Left lobe of liver (tissue), 2 donors: Measurements from ENCODE around the gene MAST4. TPM values are rescaled to one million over a fixed set of nuclear protein-coding genes. Genes with fewer than 3 reads are reported as not detected.
A peak's percentile ranks its signal among the peaks of the same experiment; 100 is the strongest.

Experiments
- ATAC-seq: fragments of 200-7000 bp; cut with Tn5 transposase; one replicate; pipeline ENCODE4 v1.9.1; 2020; ENCODE audit warnings: mild to moderate bottlenecking, moderate library complexity
- DNase-seq: peaks from one replicate; pipeline ENCODE4 v3.0.0-alpha.2; 2020; ENCODE audit warnings: low spot score
- total RNA-seq: library from RNA; stranded (reverse); gene quantifications from one replicate; pipeline ENCODE4 v1.2.1, GENCODE V29; 2021
- donor health status: DM: no; HTN: no; CAD: no; lungs with moderate emphysema.
- donor health status: DM: no; HTN: yes; CAD: no.

The MAST4 gene
- total RNA-seq, 1 donor from 2014 or later = 21.5 TPM

DNA sequence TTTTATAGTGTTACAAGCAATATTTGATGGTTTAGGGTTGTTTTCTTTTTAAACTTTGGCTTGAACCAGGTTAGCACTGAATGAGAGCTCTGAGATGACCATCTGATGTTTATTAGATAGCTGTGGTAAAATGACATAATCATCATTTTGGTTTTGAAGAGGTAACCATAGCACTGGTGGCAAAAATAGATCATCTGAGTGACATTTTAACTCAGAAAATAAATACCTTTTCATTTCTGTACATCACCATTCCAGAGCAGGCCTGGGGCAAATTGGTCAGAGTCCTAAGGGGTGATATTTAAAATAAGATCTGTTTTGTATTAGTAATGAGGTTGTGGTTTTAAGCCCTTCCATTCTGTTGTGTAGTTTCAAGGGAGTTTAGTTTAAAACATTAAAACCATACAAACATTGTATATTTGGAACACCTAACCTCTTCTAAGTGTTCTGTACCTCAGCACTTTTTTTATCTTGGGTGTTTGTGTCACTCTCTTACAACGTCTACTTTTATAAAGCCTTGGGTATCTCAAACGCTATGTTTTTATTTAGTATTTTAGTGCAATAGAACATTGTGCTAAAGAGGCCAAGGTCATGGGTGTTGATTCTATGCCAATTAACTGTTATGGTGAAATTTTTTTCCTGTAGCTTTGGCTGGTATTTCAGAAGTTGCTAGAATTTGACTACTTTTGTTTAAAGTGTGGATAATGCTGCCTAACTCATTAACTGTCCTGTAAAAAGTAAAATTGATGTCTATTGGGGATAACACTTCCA, 434.3 kb downstream of the MAST4 start:
- peak; percentile 21 for ATAC-seq
- DNase-seq = no peak

DNA sequence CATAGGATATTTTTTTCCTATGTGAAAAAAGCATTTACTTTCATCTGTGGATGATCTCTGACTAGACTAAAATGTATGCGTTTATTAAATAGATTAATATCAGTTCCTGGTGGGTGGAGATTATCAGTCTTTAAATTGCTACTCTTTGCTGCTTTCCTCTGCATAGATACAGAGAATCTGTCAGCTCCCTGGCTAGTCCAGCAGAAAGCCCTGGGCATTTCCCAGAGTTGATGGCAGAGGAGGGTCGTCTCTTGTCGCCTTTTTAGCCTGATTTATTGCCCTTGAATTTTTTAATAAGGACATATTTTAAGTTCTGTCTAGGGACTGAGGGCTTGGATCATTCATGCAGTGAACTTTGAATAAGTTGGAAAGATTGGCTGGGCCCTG, 434.9 kb downstream of the MAST4 start:
- no peak for ATAC-seq
- no peak for DNase-seq

DNA sequence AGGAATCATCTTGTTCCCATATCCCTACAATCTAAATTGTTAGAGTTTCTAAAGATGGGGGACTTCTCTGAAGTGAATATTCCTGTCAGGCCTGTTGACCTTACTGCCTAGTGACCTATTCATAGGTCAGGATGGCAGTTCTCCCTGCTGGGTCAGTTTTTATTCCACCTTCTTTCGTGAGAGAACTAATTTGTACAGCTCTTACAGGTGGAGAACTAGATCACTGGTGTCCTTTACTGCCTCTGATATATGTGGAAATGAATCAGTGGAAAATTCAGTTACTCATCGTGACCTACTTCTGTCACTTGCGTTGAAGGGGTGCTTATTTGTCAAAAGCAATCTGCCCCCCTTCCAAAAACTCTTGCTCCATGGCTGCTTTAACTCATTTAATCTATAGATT, 435.5 kb downstream of the MAST4 start:
- DNase-seq (no peak), ATAC-seq (peak; percentile 61)

DNA sequence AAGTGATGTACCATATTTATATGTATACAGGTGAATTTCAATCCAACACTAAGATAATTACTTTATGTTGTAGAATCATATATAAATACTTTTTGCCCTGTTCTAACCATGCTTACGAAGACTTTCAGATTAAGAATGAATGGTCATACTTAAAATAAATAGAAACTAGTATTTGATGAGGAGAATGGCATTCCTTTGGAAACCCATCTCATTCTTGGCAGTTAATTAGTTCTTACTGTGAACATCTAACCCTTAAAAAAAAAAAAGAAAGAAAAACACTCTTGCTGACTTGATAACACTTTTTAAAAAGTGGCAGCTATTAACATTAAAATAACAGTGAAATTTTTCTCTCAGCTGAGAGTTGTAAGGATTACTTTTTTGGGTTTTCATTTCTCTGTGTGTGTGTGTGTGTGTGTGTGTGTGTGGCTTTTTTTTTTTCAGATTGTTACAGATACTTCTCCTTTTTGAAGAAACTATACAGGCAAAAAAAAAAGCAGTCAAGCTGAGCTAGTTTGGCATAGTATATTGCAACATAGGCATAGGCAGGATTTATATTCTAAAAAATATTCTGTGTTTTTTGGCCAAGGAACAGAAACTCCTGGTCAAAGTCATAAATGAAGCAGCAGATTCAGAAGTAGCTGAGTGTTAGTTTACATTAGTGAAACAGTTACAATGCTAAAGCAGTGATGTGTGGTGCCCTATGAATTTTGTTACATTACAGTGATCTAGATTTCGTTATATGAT, 436.9 kb downstream of the MAST4 start:
- peak; percentile 34 for ATAC-seq
- DNase-seq = no peak

DNA sequence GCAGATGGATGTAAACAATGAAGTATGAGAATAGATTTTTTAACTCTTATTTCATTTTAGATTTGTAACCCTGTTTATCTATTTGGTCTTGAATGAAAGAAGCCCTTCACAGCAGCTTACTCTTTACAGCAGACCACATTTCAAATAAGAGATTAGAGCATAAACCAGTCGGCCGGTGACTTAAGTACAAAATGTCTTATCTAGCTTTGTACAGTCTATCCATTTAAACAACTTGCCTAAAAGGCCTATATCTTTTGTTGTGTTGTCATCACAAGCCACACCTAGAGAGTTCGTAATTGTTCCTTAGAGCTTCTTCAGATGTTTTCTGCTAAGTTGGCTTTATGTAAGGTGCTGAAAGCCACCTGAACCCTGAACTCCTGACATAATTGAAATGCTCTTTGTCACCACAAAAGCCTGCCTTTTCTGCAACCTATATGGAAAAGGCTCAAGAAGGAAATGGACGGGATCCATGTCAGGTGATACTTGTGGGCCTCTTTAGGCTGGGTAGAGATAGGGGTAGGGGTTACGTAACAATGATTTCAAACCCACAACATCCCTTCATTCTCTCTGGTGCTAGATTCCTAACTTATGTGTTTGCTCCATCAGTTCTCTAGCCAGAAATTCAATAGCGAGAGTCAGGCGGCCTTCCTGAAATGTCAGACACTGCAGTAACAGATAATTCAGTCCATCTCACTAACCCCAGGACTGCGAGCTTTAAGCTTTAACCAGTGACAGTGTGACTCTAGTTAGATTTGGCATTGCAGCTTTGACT, 437.9 kb downstream of the MAST4 start:
- no peak for ATAC-seq
- DNase-seq = no peak

DNA sequence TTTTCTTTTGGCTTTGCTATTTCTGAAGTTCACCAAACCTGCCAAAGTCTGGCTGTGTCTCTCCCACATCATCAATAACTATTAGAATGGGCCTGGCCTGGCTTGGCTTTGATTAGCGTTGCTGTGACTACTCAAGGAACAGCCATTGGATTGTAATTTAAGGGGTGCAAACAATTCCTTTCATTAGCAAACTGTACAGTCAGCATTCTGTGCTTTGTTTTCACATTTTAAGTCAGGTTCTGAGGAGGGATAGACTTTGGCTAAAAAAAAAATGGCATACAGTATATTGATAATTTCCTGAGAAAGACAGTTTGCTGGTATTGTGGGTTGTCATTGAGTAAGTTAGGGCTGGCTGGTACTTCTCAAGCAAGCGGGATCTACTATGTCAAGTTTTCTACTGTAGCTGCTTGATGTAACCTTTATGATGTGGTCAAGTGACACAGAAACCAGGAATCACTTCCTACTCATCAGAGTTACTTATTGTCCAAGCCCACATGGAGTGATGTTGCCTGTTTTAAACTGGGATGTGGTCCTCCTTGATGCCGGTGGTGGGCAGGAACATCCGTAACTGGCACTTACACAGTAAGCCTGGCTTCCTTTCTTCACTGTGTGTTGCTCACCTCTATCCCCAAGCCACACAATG, 439.0 kb downstream of the MAST4 start:
- ATAC-seq (no peak), DNase-seq (no peak)

DNA sequence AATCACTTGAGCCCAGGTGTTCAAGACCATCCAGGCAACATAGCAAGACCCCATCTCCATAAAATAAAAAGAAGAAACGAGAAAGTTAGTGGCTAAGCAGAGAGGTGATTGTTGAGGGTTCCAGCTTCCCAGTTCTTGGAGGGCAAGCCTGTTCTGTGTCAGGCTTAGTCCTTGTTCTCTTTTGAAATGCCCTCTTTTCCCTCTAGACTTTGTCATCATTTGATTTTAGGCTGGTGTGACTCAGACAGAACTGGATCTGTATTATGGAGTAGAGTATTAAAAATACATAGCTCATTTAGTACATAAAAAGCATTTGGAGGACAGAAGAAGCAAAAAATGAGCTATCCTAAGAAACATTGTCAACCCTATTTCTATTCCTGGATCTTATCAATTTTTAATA, 441.0 kb downstream of the MAST4 start:
- peak; percentile 43 for ATAC-seq
- no peak for DNase-seq

DNA sequence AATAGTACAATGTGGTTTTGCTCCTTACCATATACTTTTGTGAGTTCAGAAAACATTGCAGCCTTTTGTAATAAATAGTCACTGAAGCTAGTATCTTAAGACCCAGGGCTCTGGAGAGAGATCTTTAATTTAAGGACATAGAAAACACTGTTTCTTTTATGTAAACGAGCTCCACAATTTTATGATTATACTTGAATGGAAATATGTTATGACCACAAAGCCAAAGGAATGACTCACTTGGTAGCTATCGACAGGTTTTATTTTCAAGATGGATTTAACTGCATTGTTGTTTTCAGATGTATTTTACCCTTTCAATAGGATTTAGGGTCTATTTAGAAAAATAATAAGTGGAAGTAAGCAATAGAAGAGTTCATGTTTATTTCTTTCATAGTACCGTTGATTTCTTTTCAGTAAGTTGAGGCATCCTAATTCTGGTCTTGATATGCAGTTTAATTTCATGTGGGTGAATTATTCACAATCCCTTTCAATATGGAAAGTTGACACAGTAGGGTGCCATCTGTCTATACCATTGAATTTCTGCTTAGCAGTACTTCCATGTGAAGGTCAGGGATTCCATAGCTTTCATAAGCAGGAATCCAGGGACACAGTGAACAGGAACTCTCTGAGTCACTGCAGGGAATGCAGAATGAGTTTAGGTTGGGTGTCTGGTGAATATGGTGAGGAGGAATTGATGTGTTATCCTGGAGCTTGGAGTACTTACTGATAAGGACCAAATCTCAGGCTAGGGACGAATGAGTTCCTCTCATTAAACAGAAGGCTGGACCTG, 442.8 kb downstream of the MAST4 start:
- no peak for ATAC-seq

DNA sequence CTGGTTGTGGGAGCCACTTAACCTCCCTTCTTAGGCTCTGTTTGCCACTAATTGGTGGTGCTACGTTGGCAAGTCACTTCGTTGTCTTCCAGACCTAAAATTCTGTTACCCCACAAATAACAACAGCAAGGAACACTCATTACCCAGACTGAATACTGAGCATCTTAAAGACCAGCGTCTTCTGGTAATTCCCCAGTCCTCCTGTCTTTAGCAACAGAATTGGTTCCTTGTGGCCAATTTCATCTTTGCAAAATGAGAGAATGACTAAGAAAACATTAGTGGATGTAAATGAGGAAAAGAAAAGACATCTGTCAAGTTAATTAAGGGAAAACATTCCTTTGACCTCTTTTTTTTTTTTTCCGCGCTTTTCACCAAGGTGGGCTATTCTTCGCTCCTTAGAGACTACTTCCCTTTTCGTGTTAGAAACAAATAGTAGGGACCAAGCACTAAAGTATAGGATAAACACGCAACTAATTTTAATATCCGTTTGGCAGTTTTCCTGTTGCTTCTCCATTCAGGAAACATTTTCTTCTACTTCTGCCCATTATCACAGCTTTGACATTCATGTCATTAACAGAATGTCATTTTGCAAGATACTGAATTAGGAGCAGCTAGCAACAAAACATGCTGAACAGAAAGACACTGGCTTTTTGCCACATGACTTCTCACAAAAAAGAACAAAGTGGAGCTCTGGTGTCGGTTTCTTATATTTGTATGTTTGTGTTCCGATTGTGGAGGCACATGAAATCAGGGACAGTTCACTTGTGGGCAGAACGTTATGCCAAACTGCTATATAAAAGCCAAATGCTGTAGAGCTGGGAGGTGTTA, 446.2 kb downstream of the MAST4 start:
- ATAC-seq = no peak
- no peak for DNase-seq

More for the DNA sequence above, 442.8 kb downstream of the MAST4 start:
- no peak for DNase-seq

DNA sequence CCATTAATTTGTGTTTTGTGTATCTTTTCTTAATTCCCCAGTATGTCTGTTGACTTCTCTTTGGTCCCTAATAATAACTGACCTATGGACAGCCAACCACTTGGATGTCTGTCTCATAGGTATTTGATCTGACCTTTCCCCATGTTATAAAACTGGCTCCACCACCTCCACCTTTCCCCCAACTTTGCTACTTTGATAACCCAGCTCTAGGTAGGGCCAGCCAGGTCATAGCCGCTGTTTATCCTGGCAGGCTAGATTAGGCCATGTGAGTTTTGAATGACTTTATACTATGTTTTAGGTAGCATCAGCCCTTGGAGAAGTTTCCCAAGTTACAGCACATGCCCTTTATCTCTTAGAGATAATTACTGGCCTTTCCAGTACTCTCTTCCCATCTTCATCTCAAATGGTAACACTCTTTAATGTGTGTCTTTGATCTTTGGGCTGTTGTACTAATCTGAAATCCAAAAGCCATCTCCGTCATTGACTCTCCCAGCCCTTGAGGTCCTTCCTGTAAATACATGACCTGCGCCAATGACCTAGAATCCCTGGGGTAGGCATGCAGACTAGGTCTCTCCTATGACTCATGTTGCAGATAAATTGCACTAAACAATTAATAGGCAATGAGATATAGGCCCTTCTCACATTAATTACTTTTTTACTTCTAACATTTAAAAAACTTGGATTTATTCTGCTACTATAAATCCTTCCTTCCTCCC, 447.8 kb downstream of the MAST4 start:
- ATAC-seq = peak; percentile 86
- peak; percentile 73 for DNase-seq

DNA sequence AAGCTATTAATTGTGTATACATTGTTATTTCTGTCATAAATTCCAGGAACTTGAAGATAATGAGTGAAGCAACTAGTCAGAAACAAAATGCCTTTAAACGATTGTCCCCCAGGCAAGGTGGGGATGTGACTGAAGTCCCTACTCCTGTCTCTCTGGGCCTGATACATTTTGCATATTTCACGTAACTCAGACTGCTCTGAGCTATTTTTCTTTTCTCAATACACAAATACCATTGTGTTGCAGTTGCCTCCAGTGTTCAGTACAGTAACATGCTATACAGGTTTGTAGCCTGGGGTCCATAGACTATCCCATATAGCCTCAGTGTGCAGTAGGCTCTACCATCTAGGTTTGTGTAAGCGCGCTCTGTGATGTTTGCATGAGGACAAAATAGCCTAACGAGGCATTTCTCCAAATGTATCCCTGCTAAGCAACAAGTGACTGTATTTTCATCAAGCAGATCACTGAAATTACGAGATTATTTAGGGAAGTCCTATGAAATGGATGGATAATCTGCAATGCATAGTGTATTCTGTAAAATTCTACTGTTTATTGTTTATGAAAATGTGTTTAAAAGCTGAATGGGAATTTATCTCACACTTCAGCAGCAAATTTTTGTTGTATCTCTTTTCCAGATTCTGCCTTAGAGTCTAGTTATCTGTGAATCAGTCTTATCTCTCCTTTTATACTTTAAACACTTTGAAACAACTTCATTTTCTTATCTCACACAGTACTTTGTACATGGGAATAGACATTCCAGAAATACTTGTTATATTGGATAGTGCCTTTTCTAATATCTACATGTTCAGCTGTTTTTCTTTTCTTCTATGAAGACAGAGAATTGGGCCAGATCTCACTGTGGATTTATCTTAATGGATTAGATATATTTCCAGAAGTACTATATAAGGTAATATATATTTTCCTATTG, 449.9 kb downstream of the MAST4 start:
- ATAC-seq (no peak), DNase-seq (no peak)

DNA sequence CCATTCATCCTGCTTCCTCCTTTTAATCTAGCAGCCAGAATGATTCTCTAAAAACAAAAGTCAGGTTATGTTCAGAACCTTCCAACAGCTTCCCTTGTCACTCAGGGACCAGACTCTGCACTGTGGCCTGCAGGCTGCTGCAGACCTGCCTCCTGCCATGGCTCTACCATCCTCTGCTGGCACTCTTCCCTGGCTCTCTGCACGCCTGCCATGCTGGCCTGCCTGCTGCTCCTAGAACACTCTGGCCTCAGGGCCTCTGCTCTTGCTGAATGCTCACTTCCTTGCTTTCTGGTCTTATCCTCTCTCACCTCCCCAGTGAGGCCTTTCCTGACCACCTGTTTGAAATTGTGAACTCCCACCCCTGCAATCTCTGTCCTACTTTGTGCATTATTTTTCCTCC, 451.0 kb downstream of the MAST4 start:
- DNase-seq (peak; percentile 85), ATAC-seq (peak; percentile 89)

DNA sequence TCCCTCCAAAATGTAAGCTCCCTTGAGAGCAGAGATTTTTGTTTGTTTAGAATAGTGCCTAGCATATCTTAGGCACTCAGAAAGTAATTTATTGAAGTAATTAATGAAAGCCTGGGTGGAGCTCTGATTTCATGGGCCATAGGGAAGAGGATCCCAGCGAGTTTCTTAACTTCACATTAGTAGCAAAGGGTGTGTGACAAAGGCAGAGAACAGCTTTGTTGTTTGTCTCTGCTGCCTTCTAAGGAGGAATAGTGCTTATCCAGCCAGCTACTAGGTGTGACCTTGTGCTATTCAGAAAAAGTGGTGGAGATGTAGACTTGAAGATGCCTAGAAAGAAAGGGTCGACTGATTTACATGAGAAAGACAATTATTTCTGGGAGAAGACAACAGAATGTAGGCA, 451.4 kb downstream of the MAST4 start:
- ATAC-seq = no peak
- no peak for DNase-seq

DNA sequence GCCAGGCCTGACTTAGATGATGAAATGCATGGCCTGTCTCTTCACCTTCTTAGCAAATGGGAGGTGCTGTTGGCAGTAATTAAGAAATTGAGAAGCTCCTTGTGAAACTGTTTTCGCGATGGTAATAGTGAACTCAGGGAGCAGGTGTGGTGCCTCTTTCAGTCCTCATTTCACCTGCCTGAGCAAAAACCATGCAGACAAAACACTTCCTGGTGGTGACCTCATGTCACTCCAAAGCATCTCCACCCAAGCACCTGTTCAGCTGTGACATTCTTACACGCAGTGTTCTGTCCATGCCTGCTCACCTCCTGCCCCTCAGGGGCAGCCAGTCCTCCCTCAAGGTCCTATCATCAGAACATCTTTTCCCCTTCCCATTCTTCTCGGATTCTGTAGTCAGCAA, 453.9 kb downstream of the MAST4 start:
- no peak for DNase-seq
- ATAC-seq = no peak

DNA sequence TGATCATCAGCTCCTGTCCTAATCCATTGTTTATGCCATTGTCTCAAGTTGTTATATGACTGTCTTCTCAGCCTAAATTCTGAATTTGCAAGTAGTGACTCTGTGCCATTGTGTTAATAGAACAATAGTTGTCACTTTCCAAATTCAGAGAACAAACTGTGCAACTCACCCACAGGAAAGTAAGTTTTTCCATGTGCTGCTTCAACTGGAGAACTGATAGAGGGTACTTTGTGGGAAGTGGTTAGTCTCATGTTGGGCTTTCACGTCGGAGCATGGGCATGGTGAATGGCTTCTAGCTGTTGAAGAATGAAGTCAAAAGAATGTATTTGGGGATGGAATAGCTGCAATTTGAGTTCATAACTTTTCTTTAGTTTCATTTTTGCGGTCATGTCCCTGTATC, 454.4 kb downstream of the MAST4 start:
- no peak for ATAC-seq
- DNase-seq = no peak

DNA sequence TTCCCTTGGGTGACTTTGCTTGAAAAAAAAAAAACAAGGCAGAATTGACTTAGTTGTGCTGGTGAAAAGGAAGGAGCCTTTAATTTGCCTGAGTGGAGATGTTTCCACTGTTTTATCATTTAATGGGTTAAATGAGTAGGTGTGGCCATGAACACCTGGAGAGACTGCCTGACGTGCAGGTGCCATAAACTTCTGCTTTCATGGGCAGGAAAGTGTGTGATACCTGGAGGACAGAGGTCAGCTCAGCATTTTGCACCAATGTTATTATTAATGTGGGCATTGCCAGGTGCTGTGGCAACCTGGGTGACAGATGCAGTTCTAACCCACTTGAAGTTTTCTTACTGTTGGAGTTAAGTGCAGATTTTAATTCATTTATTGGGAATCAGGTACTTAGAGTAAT, 455.0 kb downstream of the MAST4 start:
- peak; percentile 30 for ATAC-seq
- DNase-seq = no peak

DNA sequence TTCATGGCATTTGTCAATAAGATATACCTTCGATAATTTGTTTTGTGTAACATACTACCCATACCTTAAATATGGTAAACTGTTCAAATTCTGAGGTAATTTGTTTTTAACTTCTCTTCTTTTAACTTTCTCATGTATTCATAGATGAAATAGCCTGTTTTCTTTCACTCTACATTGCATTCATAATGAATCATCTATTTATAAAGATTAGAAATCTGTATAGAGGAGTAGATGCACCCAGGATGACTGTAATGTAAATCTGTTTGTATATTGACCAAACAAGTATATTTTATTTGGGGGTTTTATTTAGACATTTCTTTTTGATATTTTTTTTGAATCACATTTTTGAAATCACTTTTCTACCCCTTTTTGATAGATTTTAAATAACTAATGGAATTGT, 455.8 kb downstream of the MAST4 start:
- DNase-seq (no peak), ATAC-seq (no peak)

DNA sequence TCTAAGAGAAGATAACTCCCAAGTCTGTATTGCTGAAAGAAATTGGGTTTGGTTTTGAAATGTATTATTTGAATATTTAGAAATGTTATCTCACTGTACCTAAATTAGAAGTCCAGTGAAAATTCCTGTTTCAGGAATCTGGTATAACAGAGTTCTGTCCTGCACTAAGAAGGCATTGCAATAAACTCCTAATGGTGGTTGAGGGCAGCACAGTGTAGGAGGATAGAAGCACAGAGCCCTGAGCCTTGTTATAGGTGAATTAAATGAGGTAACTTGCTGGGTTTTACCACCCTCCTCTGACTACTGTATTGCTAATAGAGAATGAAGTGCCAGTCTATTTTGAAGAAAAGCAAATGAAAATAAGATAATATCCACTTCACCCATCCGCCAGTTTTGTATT, 457.0 kb downstream of the MAST4 start:
- no peak for DNase-seq
- ATAC-seq = peak; percentile 24
